ENCODE results near the gene LAMC2. TPM values are rescaled to one million over a fixed set of nuclear protein-coding genes. Genes with fewer than 3 reads are reported as not detected.

LAMC2 gene
- total RNA-seq, 1 donor from 2014 or later: 13.9 TPM

DNA sequence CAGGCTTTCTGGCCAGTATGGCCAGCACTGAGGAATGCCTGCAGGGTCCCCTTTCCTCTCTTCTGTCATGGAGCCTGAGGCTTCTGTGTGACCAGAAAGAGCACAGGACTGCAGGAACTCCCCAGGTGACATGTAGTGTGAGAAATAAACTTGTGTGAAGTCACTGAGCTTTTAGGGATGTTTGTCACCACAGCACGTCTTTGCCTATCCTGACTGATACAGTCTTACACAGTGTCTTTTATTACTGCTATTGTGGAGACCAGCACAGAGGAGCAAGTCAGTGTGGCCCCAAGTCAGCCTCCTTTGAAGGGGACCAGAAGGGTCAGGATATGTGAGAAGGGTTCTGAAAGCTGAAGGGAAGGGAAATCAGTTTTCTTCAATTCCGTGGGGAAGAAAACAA, 102.5 kb downstream of the LAMC2 start:
- no peak overlapping the region for H3K4me3 Mint-ChIP-seq (ENCODE audit: unreplicated experiment)
- peaks cover 14% of the 10 kb centered on the region for H3K27me3 Mint-ChIP-seq (ENCODE audit: low read depth, unreplicated experiment)
- Histone ChIP-seq H3K27me3 (ENCODE audit: insufficient read depth, low read length) (no peaks in the 10 kb centered on the region), H3K4me1 (ENCODE audit: insufficient read depth, low read length) (peaks cover 24% of the 10 kb centered on the region), H3K27ac (ENCODE audit: low read depth, low read length) (no peak overlapping the region), H3K79me2 (ENCODE audit: insufficient read depth, low read length) (no peaks in the 10 kb centered on the region), H2AFZ (ENCODE audit: low read depth, low read length) (no peak overlapping the region), H3K9me3 (ENCODE audit: insufficient read depth, low read depth, low read length) (no peaks in the 10 kb centered on the region), H3K4me3 (ENCODE audit: insufficient read depth, low read depth, low read length) (no peak overlapping the region), H4K20me1 (ENCODE audit: insufficient read depth, low read length) (no peaks in the 10 kb centered on the region), H3K4me2 (ENCODE audit: low read length) (no peak overlapping the region), H3K36me3 (ENCODE audit: insufficient read depth, low read length) (no peaks in the 10 kb centered on the region), H3K9ac (ENCODE audit: low read length) (no peak overlapping the region)
- no peak overlapping the region for H3K27ac Mint-ChIP-seq (ENCODE audit: unreplicated experiment)
- no peak for TF ChIP-seq CTCF (IDR thresholded peaks at IDR 0.05; ENCODE audit: insufficient read depth, low read depth, low read length)
- TF ChIP-seq EZH2 (IDR thresholded peaks at IDR 0.05; ENCODE audit: insufficient read depth, low read length): no peak
- FAIRE-seq (no peak), DNase-seq (ENCODE audit: low read depth) (no peak)
- peaks cover 2% of the 10 kb centered on the region for H3K36me3 Mint-ChIP-seq (ENCODE audit: low read depth, unreplicated experiment)
- H3K4me1 Mint-ChIP-seq (ENCODE audit: low read depth, unreplicated experiment): peaks cover 13% of the 10 kb centered on the region
- no peaks in the 10 kb centered on the region for H3K9me3 Mint-ChIP-seq (ENCODE audit: unreplicated experiment)

- Mint-ChIP-seq H3K4me3 (ENCODE audit: unreplicated experiment) (no peak overlapping the region), H3K27me3 (ENCODE audit: low read depth, unreplicated experiment) (peaks cover 11% of the 10 kb centered on the region), H3K9me3 (ENCODE audit: unreplicated experiment) (no peaks in the 10 kb centered on the region), H3K27ac (ENCODE audit: unreplicated experiment) (no peak overlapping the region), H3K4me1 (ENCODE audit: low read depth, unreplicated experiment) (peaks cover 13% of the 10 kb centered on the region), H3K36me3 (ENCODE audit: low read depth, unreplicated experiment) (peaks cover 2% of the 10 kb centered on the region)
- H3K27me3 ChIP-seq (ENCODE audit: insufficient read depth, low read length): no peaks in the 10 kb centered on the region
- H3K4me2 ChIP-seq (ENCODE audit: low read length): no peak overlapping the region
- no peaks in the 10 kb centered on the region for H3K79me2 ChIP-seq (ENCODE audit: insufficient read depth, low read length)
- peaks cover 24% of the 10 kb centered on the region for H3K4me1 ChIP-seq (ENCODE audit: insufficient read depth, low read length)
- FAIRE-seq (no peak), DNase-seq (ENCODE audit: low read depth) (no peak)
- no peak overlapping the region for H2AFZ ChIP-seq (ENCODE audit: low read depth, low read length)
- no peak overlapping the region for H3K27ac ChIP-seq (ENCODE audit: low read depth, low read length)
- H3K9ac ChIP-seq (ENCODE audit: low read length): no peak overlapping the region
- H3K36me3 ChIP-seq (ENCODE audit: insufficient read depth, low read length): no peaks in the 10 kb centered on the region
- H4K20me1 ChIP-seq (ENCODE audit: insufficient read depth, low read length): no peaks in the 10 kb centered on the region
- H3K4me3 ChIP-seq (ENCODE audit: insufficient read depth, low read depth, low read length): no peak overlapping the region
- TF ChIP-seq EZH2 (IDR thresholded peaks at IDR 0.05; ENCODE audit: insufficient read depth, low read length) (no peak), CTCF (IDR thresholded peaks at IDR 0.05; ENCODE audit: insufficient read depth, low read depth, low read length) (no peak)
- H3K9me3 ChIP-seq (ENCODE audit: insufficient read depth, low read depth, low read length): no peaks in the 10 kb centered on the region
Observed at GRCh38 chr1:183289051-183289496, 103.0 kb downstream of the LAMC2 start.

DNA sequence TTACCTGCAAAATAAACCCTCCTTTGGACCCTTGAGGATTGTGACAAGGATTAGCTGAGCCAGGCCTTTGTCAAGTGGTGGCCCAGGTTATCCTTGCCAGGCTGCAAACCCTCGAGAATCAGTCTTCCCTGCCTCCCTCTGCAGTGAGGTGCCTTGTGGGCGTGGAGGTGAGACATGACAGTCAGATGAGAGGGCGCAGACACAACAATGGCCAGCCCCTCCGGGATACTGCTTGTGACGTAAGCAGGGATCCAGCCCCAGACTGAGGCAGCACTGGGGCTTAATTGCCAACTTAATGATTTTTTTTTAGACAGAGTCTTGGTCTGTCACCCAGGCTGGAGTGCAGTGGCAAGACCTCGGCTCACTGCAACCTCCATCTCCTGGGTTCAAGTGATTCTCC, 104.6 kb downstream of the LAMC2 start:
- Mint-ChIP-seq H3K4me1 (ENCODE audit: low read depth, unreplicated experiment) (peaks cover 13% of the 10 kb centered on the region), H3K27me3 (ENCODE audit: low read depth, unreplicated experiment) (peaks cover 6% of the 10 kb centered on the region), H3K27ac (ENCODE audit: unreplicated experiment) (no peak overlapping the region), H3K36me3 (ENCODE audit: low read depth, unreplicated experiment) (peaks cover 2% of the 10 kb centered on the region), H3K9me3 (ENCODE audit: unreplicated experiment) (no peaks in the 10 kb centered on the region), H3K4me3 (ENCODE audit: unreplicated experiment) (no peak overlapping the region)
- Histone ChIP-seq H3K4me1 (ENCODE audit: insufficient read depth, low read length) (peaks cover 24% of the 10 kb centered on the region), H3K36me3 (ENCODE audit: insufficient read depth, low read length) (no peaks in the 10 kb centered on the region), H3K4me3 (ENCODE audit: insufficient read depth, low read depth, low read length) (no peak overlapping the region), H3K9ac (ENCODE audit: low read length) (no peak overlapping the region), H3K4me2 (ENCODE audit: low read length) (no peak overlapping the region), H4K20me1 (ENCODE audit: insufficient read depth, low read length) (no peaks in the 10 kb centered on the region), H3K27ac (ENCODE audit: low read depth, low read length) (no peak overlapping the region), H2AFZ (ENCODE audit: low read depth, low read length) (no peak overlapping the region), H3K27me3 (ENCODE audit: insufficient read depth, low read length) (no peaks in the 10 kb centered on the region), H3K9me3 (ENCODE audit: insufficient read depth, low read depth, low read length) (no peaks in the 10 kb centered on the region), H3K79me2 (ENCODE audit: insufficient read depth, low read length) (no peaks in the 10 kb centered on the region)
- no peak for DNase-seq (ENCODE audit: low read depth)
- no peak for FAIRE-seq
- TF ChIP-seq CTCF (IDR thresholded peaks at IDR 0.05; ENCODE audit: insufficient read depth, low read depth, low read length): no peak
- TF ChIP-seq EZH2 (IDR thresholded peaks at IDR 0.05; ENCODE audit: insufficient read depth, low read length): no peak
